Progenitor cell of endocrine pancreas (in vitro differentiated cells): Measurements from ENCODE around the gene SPEM1. TPM values are rescaled to one million over a fixed set of nuclear protein-coding genes. Genes with fewer than 3 reads are reported as not detected.

Source experiments
- DNase-seq: peaks from one replicate; pipeline ENCODE4 v3.0.0; 2021; ENCODE audit warnings: low spot score; ENCODE audit not compliant: unreplicated experiment
- H3K27ac Mint-ChIP-seq: 2 replicates; pipeline ENCODE4 v1.8.0; 2021; ENCODE audit warnings: mild to moderate bottlenecking, moderate library complexity, mixed read lengths
- H3K27me3 Mint-ChIP-seq: 2 replicates; pipeline ENCODE4 v1.8.0; 2021; ENCODE audit warnings: mixed read lengths
- H3K36me3 Mint-ChIP-seq: 2 replicates; pipeline ENCODE4 v1.8.0; 2022; ENCODE audit warnings: mixed read lengths; ENCODE audit not compliant: insufficient read depth
- H3K4me1 Mint-ChIP-seq: 2 replicates; pipeline ENCODE4 v1.8.0; 2021; ENCODE audit warnings: low read depth, mixed read lengths
- H3K4me3 Mint-ChIP-seq: 2 replicates; pipeline ENCODE4 v1.8.0; 2021; ENCODE audit warnings: low read depth, mild to moderate bottlenecking, moderate library complexity, mixed read lengths
- H3K9me3 Mint-ChIP-seq: 2 replicates; pipeline ENCODE4 v1.8.0; 2021; ENCODE audit warnings: low read depth, mixed read lengths
- total RNA-seq: library from RNA; stranded (reverse); gene quantifications from 2 replicates; pipeline ENCODE4 v1.2.1, GENCODE V29; 2021
- TF ChIP-seq, protein P1 (sequence below): fragments of 200-600 bp; sonication (generic); IDR thresholded peaks from one replicate; pipeline ENCODE4 v1.5.0; 2021; ENCODE audit warnings: antibody characterized with exemption, mild to moderate bottlenecking; ENCODE audit not compliant: unreplicated experiment

Gene SPEM1
- total RNA-seq, 1 donor from 2014 or later: not detected

DNA sequence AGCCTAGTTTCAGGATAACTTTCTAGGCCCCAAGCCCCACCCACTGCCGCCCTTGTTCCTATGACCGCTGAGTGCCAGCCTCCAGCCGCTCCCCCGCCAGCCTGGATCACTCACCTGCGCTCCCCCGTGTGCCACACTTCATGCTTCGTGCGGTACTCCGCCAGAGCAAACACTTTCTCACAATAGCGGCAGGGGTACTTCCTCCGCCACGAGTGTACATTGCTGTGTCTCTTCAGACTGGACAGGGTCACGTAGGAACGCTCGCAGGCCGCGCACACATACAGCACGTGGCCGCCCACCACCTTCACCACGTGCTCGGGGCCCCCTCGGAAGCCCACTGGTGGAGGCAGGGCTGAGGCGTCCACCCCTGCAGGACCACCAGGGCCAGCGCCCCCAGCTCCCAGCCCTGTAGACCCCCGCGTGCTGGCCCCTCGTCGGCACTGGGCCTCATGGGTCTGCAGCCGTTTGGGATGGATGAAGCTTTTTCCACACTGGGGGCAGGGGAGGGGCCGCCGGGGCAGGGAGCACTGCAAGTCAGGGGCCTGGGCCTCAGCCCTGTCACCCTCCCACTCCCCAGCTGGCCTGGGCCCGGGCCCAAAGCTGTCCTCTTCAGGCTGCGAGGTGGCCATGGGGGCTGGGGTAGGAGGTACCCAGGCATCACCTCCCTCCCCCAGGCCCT is 45.6 kb downstream of the SPEM1 start:
- Mint-ChIP-seq H3K27ac (no peak overlapping the region), H3K36me3 (no peaks in the 10 kb centered on the region), H3K4me3 (no peak overlapping the region), H3K9me3 (no peaks in the 10 kb centered on the region), H3K4me1 (peaks cover 4% of the 10 kb centered on the region), H3K27me3 (no peaks in the 10 kb centered on the region)
- no peak for DNase-seq
- TF ChIP-seq, protein P1, sequence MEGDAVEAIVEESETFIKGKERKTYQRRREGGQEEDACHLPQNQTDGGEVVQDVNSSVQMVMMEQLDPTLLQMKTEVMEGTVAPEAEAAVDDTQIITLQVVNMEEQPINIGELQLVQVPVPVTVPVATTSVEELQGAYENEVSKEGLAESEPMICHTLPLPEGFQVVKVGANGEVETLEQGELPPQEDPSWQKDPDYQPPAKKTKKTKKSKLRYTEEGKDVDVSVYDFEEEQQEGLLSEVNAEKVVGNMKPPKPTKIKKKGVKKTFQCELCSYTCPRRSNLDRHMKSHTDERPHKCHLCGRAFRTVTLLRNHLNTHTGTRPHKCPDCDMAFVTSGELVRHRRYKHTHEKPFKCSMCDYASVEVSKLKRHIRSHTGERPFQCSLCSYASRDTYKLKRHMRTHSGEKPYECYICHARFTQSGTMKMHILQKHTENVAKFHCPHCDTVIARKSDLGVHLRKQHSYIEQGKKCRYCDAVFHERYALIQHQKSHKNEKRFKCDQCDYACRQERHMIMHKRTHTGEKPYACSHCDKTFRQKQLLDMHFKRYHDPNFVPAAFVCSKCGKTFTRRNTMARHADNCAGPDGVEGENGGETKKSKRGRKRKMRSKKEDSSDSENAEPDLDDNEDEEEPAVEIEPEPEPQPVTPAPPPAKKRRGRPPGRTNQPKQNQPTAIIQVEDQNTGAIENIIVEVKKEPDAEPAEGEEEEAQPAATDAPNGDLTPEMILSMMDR: no peak

DNA sequence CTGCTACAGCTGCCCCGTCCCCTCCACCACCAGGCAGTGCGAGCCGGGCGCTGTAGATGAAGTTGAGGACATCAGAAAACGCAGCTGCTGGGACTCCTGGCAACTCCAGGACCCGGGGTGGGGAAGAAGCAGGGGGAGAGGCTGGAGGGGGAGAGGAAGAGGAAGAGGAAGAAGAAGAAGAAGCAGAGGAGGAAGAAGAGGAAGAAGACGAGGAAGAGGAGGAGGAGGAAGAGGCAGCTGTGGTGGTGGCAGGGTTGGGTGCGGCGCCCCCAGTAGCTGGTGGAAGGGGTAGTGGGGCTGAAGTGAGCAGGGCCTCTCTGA is 46.2 kb downstream of the SPEM1 start:
- Mint-ChIP-seq H3K27ac (no peak overlapping the region), H3K27me3 (no peaks in the 10 kb centered on the region), H3K9me3 (no peaks in the 10 kb centered on the region), H3K4me3 (no peak overlapping the region), H3K36me3 (no peaks in the 10 kb centered on the region), H3K4me1 (peaks cover 4% of the 10 kb centered on the region)
- DNase-seq: no peak
- TF ChIP-seq, protein P1: no peak

DNA sequence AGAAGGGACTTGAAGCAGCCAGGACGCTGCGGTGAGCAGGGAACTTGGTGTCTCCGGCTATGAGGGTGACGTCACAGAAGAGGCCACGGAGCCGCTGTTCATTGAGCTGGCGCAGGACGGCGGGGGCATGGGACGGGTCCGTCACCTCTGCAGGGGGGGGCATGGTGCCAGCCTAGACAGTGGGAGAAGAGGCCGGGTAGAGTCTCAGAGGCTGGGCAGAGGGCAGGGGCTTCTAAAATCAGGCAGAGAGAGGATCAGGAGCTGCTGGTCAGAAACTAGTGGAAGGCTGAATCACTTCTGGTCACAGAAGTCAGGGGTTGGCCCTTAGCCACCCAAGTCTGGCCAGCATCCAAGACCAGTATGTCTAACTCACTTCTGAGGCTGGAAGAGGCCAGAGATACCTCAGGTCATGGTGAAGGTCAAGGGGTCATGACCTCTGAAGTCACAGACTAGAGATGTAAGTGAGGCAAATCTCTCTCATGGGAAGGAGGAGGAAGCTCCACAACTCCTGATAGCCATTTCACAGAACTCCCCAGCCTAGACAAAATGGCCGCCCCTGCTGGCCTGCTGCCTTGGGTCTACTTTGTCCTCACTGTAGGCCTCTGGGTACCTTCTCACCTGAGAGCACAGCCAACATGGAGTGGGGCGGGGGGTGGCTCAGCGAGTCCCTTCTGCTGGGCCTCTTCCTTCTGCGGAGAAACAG is 46.7 kb downstream of the SPEM1 start:
- H3K4me1 Mint-ChIP-seq: peaks cover 4% of the 10 kb centered on the region
- no peaks in the 10 kb centered on the region for H3K36me3 Mint-ChIP-seq
- DNase-seq: no peak
- no peak overlapping the region for H3K27ac Mint-ChIP-seq
- H3K27me3 Mint-ChIP-seq: no peaks in the 10 kb centered on the region
- no peak overlapping the region for H3K4me3 Mint-ChIP-seq
- TF ChIP-seq, protein P1: no peak
- H3K9me3 Mint-ChIP-seq: no peaks in the 10 kb centered on the region

DNA sequence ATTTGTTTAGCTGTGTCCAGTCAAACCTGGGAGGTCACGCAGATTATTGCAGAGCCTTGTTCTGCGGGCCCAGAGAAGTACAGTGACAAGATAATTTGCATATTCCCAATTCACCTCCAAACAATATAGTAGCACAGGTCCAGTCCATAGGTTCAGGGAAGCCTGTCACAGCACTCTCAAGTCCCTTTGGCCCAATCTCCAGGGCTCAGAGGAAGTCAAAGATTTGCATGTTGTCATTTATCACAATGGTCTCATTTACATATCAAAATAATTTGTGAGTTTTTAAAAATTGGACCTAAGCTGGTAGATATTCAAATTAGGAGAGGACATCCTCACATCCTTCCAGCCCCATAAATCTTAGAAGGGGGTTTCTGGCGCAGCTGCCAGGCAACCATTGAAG is 47.4 kb downstream of the SPEM1 start:
- Mint-ChIP-seq H3K4me3 (no peak overlapping the region), H3K9me3 (no peaks in the 10 kb centered on the region), H3K27ac (peak overlapping the region; percentile 90), H3K36me3 (no peaks in the 10 kb centered on the region), H3K27me3 (no peaks in the 10 kb centered on the region), H3K4me1 (peaks cover 4% of the 10 kb centered on the region)
- TF ChIP-seq, protein P1: no peak
- DNase-seq: no peak

DNA sequence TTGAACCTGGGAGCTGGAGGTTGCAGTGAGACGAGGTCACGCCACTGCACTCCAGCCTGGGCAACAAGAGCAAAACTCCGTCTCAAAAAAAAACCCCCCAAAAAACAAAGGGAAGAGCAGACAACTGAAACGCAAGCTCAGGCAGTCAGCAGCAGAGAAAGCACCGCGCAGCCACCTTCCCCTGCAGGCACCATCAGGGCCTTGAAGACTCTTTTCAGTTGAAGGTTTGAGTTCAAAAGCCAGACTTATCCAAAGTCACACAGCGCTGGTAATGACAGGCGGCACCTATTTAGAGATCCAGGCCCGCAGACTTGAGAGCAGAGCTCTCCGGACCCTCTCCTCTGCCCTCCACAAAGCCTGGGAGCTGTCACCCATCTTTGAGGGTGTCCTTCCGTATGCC is 48.2 kb downstream of the SPEM1 start:
- Mint-ChIP-seq H3K4me3 (no peak overlapping the region), H3K36me3 (no peaks in the 10 kb centered on the region), H3K27me3 (no peaks in the 10 kb centered on the region), H3K27ac (no peak overlapping the region), H3K4me1 (peaks cover 4% of the 10 kb centered on the region), H3K9me3 (no peaks in the 10 kb centered on the region)
- DNase-seq: no peak
- TF ChIP-seq, protein P1: no peak
